ENCODE data around the gene TMEM131L. TPM values are rescaled to one million over a fixed set of nuclear protein-coding genes. Genes with fewer than 3 reads are reported as not detected.

The TMEM131L gene
- polyA plus RNA-seq, 2 of the 4 experiments (the other 2 are of a cell fraction), result 3.4 to 5.0 TPM

- TF ChIP-seq REST (IDR thresholded peaks at IDR 0.05) (no peak), KDM5A (IDR thresholded peaks at IDR 0.05) (no peak), JUNB (IDR thresholded peaks at IDR 0.05) (no peak), TFCP2L1 (CRISPR knock-in tag; IDR thresholded peaks at IDR 0.05) (no peak), SMC3 (IDR thresholded peaks at IDR 0.05) (no peak), FOSB (CRISPR knock-in tag; IDR thresholded peaks at IDR 0.05) (no peak), NPAS2 (CRISPR knock-in tag; IDR thresholded peaks at IDR 0.05; ENCODE audit: borderline replicate concordance) (no peak), EHF (CRISPR knock-in tag; IDR thresholded peaks at IDR 0.05) (no peak), CBX2 (IDR thresholded peaks at IDR 0.05; ENCODE audit: borderline replicate concordance, low read depth) (no peak), ZFP36 (IDR thresholded peaks at IDR 0.05; ENCODE audit: borderline replicate concordance, partially characterized antibody) (no peak), PBX3 (IDR thresholded peaks at IDR 0.05) (no peak), HEYL (CRISPR knock-in tag; IDR thresholded peaks at IDR 0.05) (no peak)
Observed at GRCh38 chr4:153655002-153655541, 188.9 kb downstream of the TMEM131L start (continued).

GRCh38 chr4:153655928-153656327, 189.8 kb downstream of the TMEM131L start:
- TF ChIP-seq SREBF2 (IDR thresholded peaks at IDR 0.05) (no peak), RFX5 (IDR thresholded peaks at IDR 0.05) (no peak), TFCP2L1 (CRISPR knock-in tag; IDR thresholded peaks at IDR 0.05) (no peak), RCOR1 (IDR thresholded peaks at IDR 0.05; ENCODE audit: low read depth, low read length) (no peak), JUNB (IDR thresholded peaks at IDR 0.05) (no peak), ATOH8 (CRISPR knock-in tag; IDR thresholded peaks at IDR 0.05; ENCODE audit: low read depth) (no peak), SMC3 (IDR thresholded peaks at IDR 0.05) (no peak), HDAC2 (IDR thresholded peaks at IDR 0.05) (no peak), HOXA7 (CRISPR knock-in tag; IDR thresholded peaks at IDR 0.05) (no peak), ELK1 (IDR thresholded peaks at IDR 0.05; ENCODE audit: low read depth, low read length) (no peak), CBX8 (IDR thresholded peaks at IDR 0.05) (no peak), REST (IDR thresholded peaks at IDR 0.05) (no peak), BHLHE40 (IDR thresholded peaks at IDR 0.05; ENCODE audit: low read depth, low read length) (no peak)
- 47% methylated on average over 4 of the region's 4 CpGs for WGBS (ENCODE audit: missing lambda C conversion rate)
- CTCF ChIA-PET, result interaction anchor here (1.2 kb wide), 1 partner anchor 20 kb away, joined by 3 read pairs; no protein-coding TSS in a partner anchor
- POLR2A ChIA-PET, result no interaction called here
- Histone ChIP-seq H3K4me1 (no peaks in the 10 kb centered on the region), H3K27ac (no peak overlapping the region), H3K4me2 (no peak overlapping the region), H3K9me3 (no peaks in the 10 kb centered on the region), H3K4me3 (no peak overlapping the region)
- no peak for DNase-seq (ENCODE audit: low read depth in 1 of 2, low spot score in 1 of 2)
- no peak for ATAC-seq
- FAIRE-seq, result no peak

Data from A549 (cell line).